IMR-90 (cell line): ENCODE data around the gene MTX2. TPM values are rescaled to one million over a fixed set of nuclear protein-coding genes. Genes with fewer than 3 reads are reported as not detected.

Experiments
- ATAC-seq: fragments of 200-7000 bp; cut with Tn5 transposase; 2 replicates; pipeline ENCODE4 v1.9.1; 2020; ENCODE audit warnings: low read depth, mild to moderate bottlenecking, moderate library complexity
- BruUV-seq: library from RNA; stranded (reverse); fragments of 400-500 nt; replicated peaks from 2 replicates; lab custom pipeline; 2021; lab: Mats Ljungman, UMichigan
- CTCF ChIA-PET: fragments of 300-600 bp; formaldehyde crosslinking; extraction: SDS; loops from one replicate; lab custom pipeline; 2021; ENCODE audit warnings: antibody characterized with exemption; lab: Yijun Ruan, JAX
- POLR2A ChIA-PET: fragments of 300-600 bp; sonication (Branson Sonifier 250); formaldehyde crosslinking; loops from one replicate; lab custom pipeline; 2022; ENCODE audit warnings: antibody characterized with exemption; ENCODE audit not compliant: unreplicated experiment; lab: Charles Lee
- DNase-seq: peaks from one replicate; pipeline ENCODE4 v3.0.0; 2013
- H2AFZ ChIP-seq: replicated peaks from 2 replicates; pipeline ENCODE3; 2013; ENCODE audit warnings: low read length, mild to moderate bottlenecking; ENCODE audit not compliant: poor library complexity
- H2AK5ac ChIP-seq: 2 replicates; pipeline ENCODE4 v1.6.1; 2013; ENCODE audit warnings: low read depth, low read length, inconsistent platforms
- H2AK9ac ChIP-seq: replicated peaks from 2 replicates; pipeline ENCODE3; 2013; ENCODE audit warnings: mild to moderate bottlenecking, low read depth, low read length, moderate library complexity; ENCODE audit not compliant: poor library complexity
- H2BK120ac ChIP-seq: 2 replicates; pipeline ENCODE4 v1.6.1; 2013; ENCODE audit warnings: low read depth, low read length, inconsistent platforms
- H2BK15ac ChIP-seq: 3 replicates; pipeline ENCODE4 v1.6.1; 2013; ENCODE audit warnings: low read depth, low read length, inconsistent platforms
- H2BK20ac ChIP-seq: 2 replicates; pipeline ENCODE4 v1.6.1; 2013; ENCODE audit warnings: low read depth, mild to moderate bottlenecking, inconsistent platforms, low read length, moderate library complexity
- H2BK5ac ChIP-seq: 2 replicates; pipeline ENCODE4 v1.6.1; 2013; ENCODE audit warnings: mild to moderate bottlenecking, low read depth, low read length, inconsistent platforms; ENCODE audit not compliant: poor library complexity, severe bottlenecking
- H3K14ac ChIP-seq: replicated peaks from 2 replicates; pipeline ENCODE4 v1.6.1; 2013; ENCODE audit warnings: low read depth, low read length, inconsistent platforms
- H3K18ac ChIP-seq: 2 replicates; pipeline ENCODE4 v1.6.1; 2013; ENCODE audit warnings: low read depth, low read length, control low read depth
- H3K23ac ChIP-seq: 2 replicates; pipeline ENCODE4 v1.6.1; 2013; ENCODE audit warnings: low read depth, low read length, inconsistent platforms
- H3K27ac ChIP-seq: 2 replicates; pipeline ENCODE4 v1.5.1; 2013; ENCODE audit warnings: mild to moderate bottlenecking, control low read depth, low read length; ENCODE audit not compliant: insufficient read depth
- H3K27me3 ChIP-seq: 2 replicates; pipeline ENCODE4 v1.6.1; 2013; ENCODE audit warnings: low read length; ENCODE audit not compliant: control insufficient read depth, insufficient read depth
- H3K36me3 ChIP-seq: 2 replicates; pipeline ENCODE4 v1.6.1; 2013; ENCODE audit warnings: low read length, mixed read lengths; ENCODE audit not compliant: control insufficient read depth, insufficient read depth
- H3K4ac ChIP-seq: 2 replicates; pipeline ENCODE4 v1.6.1; 2013; ENCODE audit warnings: low read depth, low read length, inconsistent platforms
- H3K4me1 ChIP-seq: 2 replicates; pipeline ENCODE4 v1.6.1; 2013; ENCODE audit warnings: low read length, mixed read lengths; ENCODE audit not compliant: control insufficient read depth, insufficient read depth
- H3K4me2 ChIP-seq: 2 replicates; pipeline ENCODE4 v1.6.1; 2013; ENCODE audit warnings: low read depth, mild to moderate bottlenecking, control low read depth, low read length, moderate library complexity
- H3K4me3 ChIP-seq: 2 replicates; pipeline ENCODE4 v1.5.1; 2013; ENCODE audit warnings: low read depth, mild to moderate bottlenecking, control low read depth, low read length, moderate library complexity; ENCODE audit not compliant: insufficient read depth
- H3K56ac ChIP-seq: 2 replicates; pipeline ENCODE4 v1.6.1; 2013; ENCODE audit warnings: low read length, inconsistent platforms; ENCODE audit not compliant: insufficient read depth; ENCODE audit errors: extremely low read depth
- H3K79me1 ChIP-seq, 2 experiments: 2 replicates each; pipeline ENCODE4 v1.6.1; 2013; ENCODE audit warnings: low read length in 2 of 2, inconsistent platforms in 1 of 2, low read depth in 1 of 2
- H3K9ac ChIP-seq: 2 replicates; pipeline ENCODE4 v1.6.1; 2013; ENCODE audit warnings: low read depth, low read length, control low read depth
- H3K9me1 ChIP-seq: 2 replicates; pipeline ENCODE4 v1.6.1; 2013; ENCODE audit warnings: low read length, inconsistent platforms; ENCODE audit not compliant: insufficient read depth
- H3K9me3 ChIP-seq: 2 replicates; pipeline ENCODE4 v1.6.1; 2013; ENCODE audit warnings: low read length; ENCODE audit not compliant: control insufficient read depth, insufficient read depth
- H4K20me1 ChIP-seq: 2 replicates; pipeline ENCODE4 v1.6.1; 2013; ENCODE audit warnings: low read length, inconsistent platforms; ENCODE audit not compliant: insufficient read depth
- H4K5ac ChIP-seq: 2 replicates; pipeline ENCODE4 v1.6.1; 2013; ENCODE audit warnings: mild to moderate bottlenecking, low read depth, low read length, control low read depth
- H4K8ac ChIP-seq, 2 experiments: 2 replicates each; pipeline ENCODE4 v1.6.1; 2013; ENCODE audit warnings: low read depth in 2 of 2, low read length in 2 of 2, control low read depth in 1 of 2, inconsistent platforms in 1 of 2
- H4K91ac ChIP-seq: 2 replicates; pipeline ENCODE4 v1.6.1; 2013; ENCODE audit warnings: low read depth, low read length, inconsistent platforms; ENCODE audit not compliant: insufficient read depth
- CEBPB ChIP-seq: IDR thresholded peaks from 2 replicates; pipeline ENCODE4 v1.6.1; 2012; ENCODE audit warnings: low read depth, low read length, improper control_type of control experiment
- MAFK ChIP-seq: IDR thresholded peaks from 2 replicates; pipeline ENCODE4 v1.6.1; 2012; ENCODE audit warnings: low read depth, low read length, improper control_type of control experiment
- WGBS, 2 experiments: methylation state at CpG; one replicate each; pipeline versions ENCODE4 v1.1.5 to v1.1.7; 2013; ENCODE audit warnings: missing lambda C conversion rate in 2 of 2; ENCODE audit not compliant: insufficient read length in 1 of 2; ENCODE audit errors: extremely low coverage in 2 of 2; 5-methylcytosine and 5-hydroxymethylcytosine counted together
- dilution Hi-C: fragments of 300-500 bp; cut with HindIII; formaldehyde crosslinking; loops from one replicate; pipeline ENCODE4 v1.14.3; 2018; ENCODE audit warnings: low sequenced_read_pairs; ENCODE audit not compliant: unreplicated experiment
- in situ Hi-C: fragments of 300-500 bp; cut with MboI; formaldehyde crosslinking; loops from 3 replicates; pipeline ENCODE4 v1.14.3; 2019; ENCODE audit warnings: low sequenced_read_pairs, inconsistent platforms, mixed read lengths
- intact Hi-C: fragments of 100-400 bp; cut with micrococcal nuclease; formaldehyde crosslinking; loops from 2 replicates; pipeline ENCODE4 v1.10.0; 2022
- polyA plus RNA-seq, 3 experiments: library from polyadenylated mRNA; depleted of rRNA; stranded (reverse); fragments of >200 nt; gene quantifications; 2 replicates each; pipeline ENCODE4 v1.2.3, GENCODE V29; 2012; ENCODE audit warnings: low replicate concordance in 1 of 3
- total RNA-seq: library from RNA; depleted of rRNA; stranded (reverse); fragments of >200 nt; gene quantifications from 2 replicates; pipeline ENCODE4 v1.2.3, GENCODE V29; 2012

The MTX2 gene
- total and polyA plus RNA-seq, 2 of the 4 experiments (the other 2 are of a cell fraction): 24.9 to 37.8 TPM

DNA sequence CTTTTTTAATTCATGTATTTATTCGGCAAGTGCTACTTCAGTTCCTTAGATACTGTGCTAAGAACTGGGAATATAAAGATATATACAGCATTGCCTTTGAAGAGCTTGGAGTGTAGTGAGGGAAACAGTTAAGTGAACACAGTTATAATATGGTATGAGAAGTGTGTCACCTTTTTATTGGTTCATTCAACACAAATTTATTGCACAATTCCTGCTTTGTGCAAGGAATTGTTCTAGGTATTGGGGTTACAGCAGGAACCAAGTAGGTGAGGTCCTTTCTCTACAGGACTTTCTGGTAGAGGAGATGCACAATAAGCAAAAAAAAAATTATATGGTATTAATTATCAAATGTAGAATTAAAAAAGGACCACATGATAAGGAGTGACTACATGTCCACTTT is 65.5 kb downstream of the MTX2 start:
- no peak overlapping the region for H2AK9ac ChIP-seq
- no peaks in the 10 kb centered on the region for H3K9me3 ChIP-seq
- H3K4me2 ChIP-seq: no peak overlapping the region
- ATAC-seq (no peak), DNase-seq (no peak)
- TF ChIP-seq MAFK (no peak), CEBPB (peak; percentile 64)
- H2BK15ac ChIP-seq: no peak overlapping the region
- H2BK5ac ChIP-seq: no peak overlapping the region
- H3K27ac ChIP-seq: no peak overlapping the region
- no peak overlapping the region for H3K56ac ChIP-seq
- H4K8ac ChIP-seq: no peak overlapping the region
- no peaks in the 10 kb centered on the region for H4K20me1 ChIP-seq
- no peak overlapping the region for H4K91ac ChIP-seq
- H3K18ac ChIP-seq: no peak overlapping the region
- no peak overlapping the region for H2BK20ac ChIP-seq
- BruUV-seq: no TSS peak
- no peak overlapping the region for H3K14ac ChIP-seq
- no peaks in the 10 kb centered on the region for H3K4me1 ChIP-seq
- H3K27me3 ChIP-seq: no peaks in the 10 kb centered on the region
- dilution Hi-C loops: no loop called here
- WGBS, 2 experiments: no CpG with 5 or more reads among the region's 1 CpG
- peaks cover 6% of the 10 kb centered on the region for H3K36me3 ChIP-seq
- H2BK120ac ChIP-seq: no peak overlapping the region
- H3K23ac ChIP-seq: no peak overlapping the region
- H2AFZ ChIP-seq: no peak overlapping the region
- no peak overlapping the region for H3K4me3 ChIP-seq
- no peak overlapping the region for H2AK5ac ChIP-seq
- in situ Hi-C loops: no loop called here
- H3K79me1 ChIP-seq: no peaks in the 10 kb centered on the region
- no peak overlapping the region for H4K5ac ChIP-seq
- ChIA-PET CTCF (no interaction called here), POLR2A (no interaction called here)
- no peak overlapping the region for H3K4ac ChIP-seq
- no peaks in the 10 kb centered on the region for H3K9me1 ChIP-seq
- no peak overlapping the region for H3K9ac ChIP-seq
- intact Hi-C loops: no loop called here
